ENCODE results near the gene GABBR1.

DNA sequence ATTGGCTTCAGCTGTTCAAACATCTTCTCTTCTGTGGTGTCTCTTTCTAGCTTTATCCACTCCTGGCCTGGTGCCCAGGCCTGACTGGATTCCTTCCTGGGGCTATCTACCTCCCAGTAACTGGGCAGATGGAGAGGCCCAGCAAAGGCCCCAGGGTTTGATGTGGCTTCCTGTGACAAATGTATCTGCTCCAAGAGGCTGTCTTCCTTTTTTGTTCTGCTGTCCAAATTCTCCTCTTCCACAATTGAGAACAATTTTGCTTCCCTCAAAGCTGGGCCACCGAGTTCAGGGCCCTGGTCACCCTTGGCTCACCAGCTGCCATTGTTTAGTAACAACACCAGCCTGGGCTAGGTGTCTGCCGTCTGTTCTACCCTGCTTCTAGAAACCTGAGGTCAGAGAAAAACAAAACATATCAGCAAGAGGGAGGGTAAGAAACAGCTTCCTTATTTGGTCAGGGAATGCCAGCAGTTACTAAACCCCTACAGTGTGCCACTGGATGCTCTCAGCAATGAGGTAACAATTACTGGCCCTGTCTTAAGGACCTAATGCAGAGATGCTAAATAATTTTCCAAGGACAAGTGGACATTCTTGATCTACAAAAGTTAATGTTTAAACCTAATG is 44.1 kb upstream of the GABBR1 start:
- TF ChIP-seq, protein P1, sequence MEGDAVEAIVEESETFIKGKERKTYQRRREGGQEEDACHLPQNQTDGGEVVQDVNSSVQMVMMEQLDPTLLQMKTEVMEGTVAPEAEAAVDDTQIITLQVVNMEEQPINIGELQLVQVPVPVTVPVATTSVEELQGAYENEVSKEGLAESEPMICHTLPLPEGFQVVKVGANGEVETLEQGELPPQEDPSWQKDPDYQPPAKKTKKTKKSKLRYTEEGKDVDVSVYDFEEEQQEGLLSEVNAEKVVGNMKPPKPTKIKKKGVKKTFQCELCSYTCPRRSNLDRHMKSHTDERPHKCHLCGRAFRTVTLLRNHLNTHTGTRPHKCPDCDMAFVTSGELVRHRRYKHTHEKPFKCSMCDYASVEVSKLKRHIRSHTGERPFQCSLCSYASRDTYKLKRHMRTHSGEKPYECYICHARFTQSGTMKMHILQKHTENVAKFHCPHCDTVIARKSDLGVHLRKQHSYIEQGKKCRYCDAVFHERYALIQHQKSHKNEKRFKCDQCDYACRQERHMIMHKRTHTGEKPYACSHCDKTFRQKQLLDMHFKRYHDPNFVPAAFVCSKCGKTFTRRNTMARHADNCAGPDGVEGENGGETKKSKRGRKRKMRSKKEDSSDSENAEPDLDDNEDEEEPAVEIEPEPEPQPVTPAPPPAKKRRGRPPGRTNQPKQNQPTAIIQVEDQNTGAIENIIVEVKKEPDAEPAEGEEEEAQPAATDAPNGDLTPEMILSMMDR (IDR thresholded peaks at IDR 0.05; ENCODE audit: low read depth, low read length, missing input control) = no peak
- no peak for TF ChIP-seq FOXA2 (IDR thresholded peaks at IDR 0.05)
- TF ChIP-seq, protein P2, sequence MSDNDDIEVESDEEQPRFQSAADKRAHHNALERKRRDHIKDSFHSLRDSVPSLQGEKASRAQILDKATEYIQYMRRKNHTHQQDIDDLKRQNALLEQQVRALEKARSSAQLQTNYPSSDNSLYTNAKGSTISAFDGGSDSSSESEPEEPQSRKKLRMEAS (IDR thresholded peaks at IDR 0.05) = no peak
- TF ChIP-seq TAF1 (conservative IDR thresholded peaks at IDR 0.05) = no peak
- TF ChIP-seq, protein P3, sequence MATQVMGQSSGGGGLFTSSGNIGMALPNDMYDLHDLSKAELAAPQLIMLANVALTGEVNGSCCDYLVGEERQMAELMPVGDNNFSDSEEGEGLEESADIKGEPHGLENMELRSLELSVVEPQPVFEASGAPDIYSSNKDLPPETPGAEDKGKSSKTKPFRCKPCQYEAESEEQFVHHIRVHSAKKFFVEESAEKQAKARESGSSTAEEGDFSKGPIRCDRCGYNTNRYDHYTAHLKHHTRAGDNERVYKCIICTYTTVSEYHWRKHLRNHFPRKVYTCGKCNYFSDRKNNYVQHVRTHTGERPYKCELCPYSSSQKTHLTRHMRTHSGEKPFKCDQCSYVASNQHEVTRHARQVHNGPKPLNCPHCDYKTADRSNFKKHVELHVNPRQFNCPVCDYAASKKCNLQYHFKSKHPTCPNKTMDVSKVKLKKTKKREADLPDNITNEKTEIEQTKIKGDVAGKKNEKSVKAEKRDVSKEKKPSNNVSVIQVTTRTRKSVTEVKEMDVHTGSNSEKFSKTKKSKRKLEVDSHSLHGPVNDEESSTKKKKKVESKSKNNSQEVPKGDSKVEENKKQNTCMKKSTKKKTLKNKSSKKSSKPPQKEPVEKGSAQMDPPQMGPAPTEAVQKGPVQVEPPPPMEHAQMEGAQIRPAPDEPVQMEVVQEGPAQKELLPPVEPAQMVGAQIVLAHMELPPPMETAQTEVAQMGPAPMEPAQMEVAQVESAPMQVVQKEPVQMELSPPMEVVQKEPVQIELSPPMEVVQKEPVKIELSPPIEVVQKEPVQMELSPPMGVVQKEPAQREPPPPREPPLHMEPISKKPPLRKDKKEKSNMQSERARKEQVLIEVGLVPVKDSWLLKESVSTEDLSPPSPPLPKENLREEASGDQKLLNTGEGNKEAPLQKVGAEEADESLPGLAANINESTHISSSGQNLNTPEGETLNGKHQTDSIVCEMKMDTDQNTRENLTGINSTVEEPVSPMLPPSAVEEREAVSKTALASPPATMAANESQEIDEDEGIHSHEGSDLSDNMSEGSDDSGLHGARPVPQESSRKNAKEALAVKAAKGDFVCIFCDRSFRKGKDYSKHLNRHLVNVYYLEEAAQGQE (IDR thresholded peaks at IDR 0.05) = no peak
- no peak for TF ChIP-seq SP1 (IDR thresholded peaks at IDR 0.05)
- TF ChIP-seq HNF4G (IDR thresholded peaks at IDR 0.05) = no peak
- TF ChIP-seq GABPA (IDR thresholded peaks at IDR 0.05 in 1 of 2, conservative IDR thresholded peaks at IDR 0.05 in 1 of 2) = no peak
